ENCODE results near the gene XAF1.
"Not testable (repeated sequence)": the region's sequence is repeated elsewhere in the genome, so short reads cannot be mapped to it uniquely, and the experiment has no call there.

The XAF1 gene

DNA sequence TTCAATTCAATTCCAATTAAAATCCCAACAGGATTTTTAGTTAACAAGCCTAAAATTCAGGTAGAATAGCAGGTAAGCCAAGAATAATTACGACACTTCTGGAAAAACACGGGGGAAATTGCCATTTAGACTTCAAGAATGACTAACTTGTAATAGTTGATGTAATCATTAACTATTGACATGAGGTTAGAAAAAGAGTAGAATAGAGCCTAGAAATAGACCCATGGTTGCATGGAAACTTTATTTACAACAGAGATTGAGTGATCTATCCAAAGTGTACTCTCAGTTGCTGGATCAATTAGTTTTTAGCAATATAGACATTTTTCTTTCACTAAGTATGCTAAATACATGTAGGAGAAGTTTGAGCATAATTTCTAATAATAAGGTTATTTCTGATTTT lies 39.1 kb upstream of the XAF1 start:
- H3K4me1 ChIP-seq (ENCODE audit: low read length) = peaks cover 10% of the 10 kb centered on the region
- H3K4me2 ChIP-seq (ENCODE audit: low read length) = no peak overlapping the region
- H3K4me3 ChIP-seq (ENCODE audit: low read length) = no peak overlapping the region
- no peak overlapping the region for H2AFZ ChIP-seq (ENCODE audit: low read depth, low read length)
- no peaks in the 10 kb centered on the region for H3K36me3 ChIP-seq (replicated peaks; ENCODE audit: low read depth, low read length)
- no peaks in the 10 kb centered on the region for H3K79me2 ChIP-seq (ENCODE audit: low read length)
- H4K20me1 ChIP-seq (ENCODE audit: insufficient read depth, low read length) = no peaks in the 10 kb centered on the region
- H3K27me3 ChIP-seq (ENCODE audit: low read depth, low read length) = peaks cover 4% of the 10 kb centered on the region; the same call in 1 of the 2 replicates
- H3K9ac ChIP-seq (ENCODE audit: low read length) = no peak overlapping the region
- TF ChIP-seq CTCF (IDR thresholded peaks at IDR 0.05; ENCODE audit: low read depth, low read length) = no peak
- no peak for TF ChIP-seq EZH2phosphoT487 (IDR thresholded peaks at IDR 0.05; ENCODE audit: low read depth)
- H3K9me3 ChIP-seq (ENCODE audit: insufficient read depth, low read length) = no peaks in the 10 kb centered on the region
- H3K27ac ChIP-seq (ENCODE audit: low read length) = no peak overlapping the region

DNA sequence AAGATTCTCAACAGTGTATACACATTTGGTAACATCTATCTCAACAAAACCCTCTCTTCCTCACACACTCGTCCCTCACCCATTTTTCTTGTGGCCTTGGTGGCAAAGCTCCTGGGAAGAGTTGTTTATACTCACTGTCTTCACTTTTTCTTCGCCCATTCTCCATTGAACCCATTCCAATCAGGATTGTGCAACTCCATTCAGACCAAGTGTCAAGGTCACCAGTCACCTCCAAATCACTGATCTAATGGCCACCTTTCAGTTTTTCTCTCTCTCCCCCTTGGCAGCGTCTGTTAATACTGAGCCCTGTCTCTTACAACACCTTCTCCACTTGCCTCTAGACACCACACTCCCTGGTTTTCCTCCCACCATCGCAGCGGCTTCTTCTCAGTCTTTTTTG lies 34.1 kb upstream of the XAF1 start:
- no peak overlapping the region for H3K9ac ChIP-seq (ENCODE audit: low read length)
- no peak overlapping the region for H3K4me3 ChIP-seq (ENCODE audit: low read length)
- H3K36me3 ChIP-seq (replicated peaks; ENCODE audit: low read depth, low read length) = no peaks in the 10 kb centered on the region
- H3K9me3 ChIP-seq (ENCODE audit: insufficient read depth, low read length) = no peaks in the 10 kb centered on the region
- H3K79me2 ChIP-seq (ENCODE audit: low read length) = no peaks in the 10 kb centered on the region
- no peak overlapping the region for H2AFZ ChIP-seq (ENCODE audit: low read depth, low read length)
- no peak overlapping the region for H3K27ac ChIP-seq (ENCODE audit: low read length)
- H3K4me2 ChIP-seq (ENCODE audit: low read length) = no peak overlapping the region
- H4K20me1 ChIP-seq (ENCODE audit: insufficient read depth, low read length) = no peaks in the 10 kb centered on the region
- H3K27me3 ChIP-seq (ENCODE audit: low read depth, low read length) = peaks cover 4% of the 10 kb centered on the region; the same call in 1 of the 2 replicates
- TF ChIP-seq EZH2phosphoT487 (IDR thresholded peaks at IDR 0.05; ENCODE audit: low read depth) = no peak
- TF ChIP-seq CTCF (IDR thresholded peaks at IDR 0.05; ENCODE audit: low read depth, low read length) = no peak
- H3K4me1 ChIP-seq (ENCODE audit: low read length) = peaks cover 10% of the 10 kb centered on the region

DNA sequence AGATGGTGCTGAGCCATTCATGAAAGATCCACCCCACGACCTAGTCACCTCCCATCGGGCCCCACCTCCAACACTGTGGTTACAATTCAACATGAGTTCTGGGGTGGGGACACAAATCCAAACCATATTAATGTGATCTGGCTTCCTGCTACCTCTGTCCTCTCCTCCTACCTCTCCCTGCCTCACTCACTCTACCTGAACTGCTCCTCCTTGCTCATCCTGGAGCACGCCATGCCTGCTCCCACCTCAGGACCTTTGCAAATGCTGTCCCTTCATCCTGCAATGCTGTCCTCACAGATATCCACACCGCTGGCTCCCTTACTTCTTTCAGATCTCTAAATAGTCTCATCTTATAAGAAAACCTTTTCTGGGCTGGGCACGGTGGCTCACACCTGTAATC lies 31.8 kb upstream of the XAF1 start:
- Histone ChIP-seq H4K20me1 (ENCODE audit: insufficient read depth, low read length) (no peaks in the 10 kb centered on the region), H3K36me3 (replicated peaks; ENCODE audit: low read depth, low read length) (no peaks in the 10 kb centered on the region), H3K27ac (ENCODE audit: low read length) (no peak overlapping the region), H3K4me3 (ENCODE audit: low read length) (no peak overlapping the region), H2AFZ (ENCODE audit: low read depth, low read length) (no peak overlapping the region), H3K9ac (ENCODE audit: low read length) (no peak overlapping the region), H3K79me2 (ENCODE audit: low read length) (no peaks in the 10 kb centered on the region), H3K9me3 (ENCODE audit: insufficient read depth, low read length) (no peaks in the 10 kb centered on the region), H3K4me1 (ENCODE audit: low read length) (peaks cover 10% of the 10 kb centered on the region), H3K4me2 (ENCODE audit: low read length) (no peak overlapping the region), H3K27me3 (ENCODE audit: low read depth, low read length) (peaks cover 4% of the 10 kb centered on the region; the same call in 1 of the 2 replicates)
- TF ChIP-seq CTCF (IDR thresholded peaks at IDR 0.05; ENCODE audit: low read depth, low read length) (no peak), EZH2phosphoT487 (IDR thresholded peaks at IDR 0.05; ENCODE audit: low read depth) (no peak)

- Histone ChIP-seq H4K20me1 (ENCODE audit: insufficient read depth, low read length) (no peaks in the 10 kb centered on the region), H3K27ac (ENCODE audit: low read length) (no peak overlapping the region), H3K79me2 (ENCODE audit: low read length) (no peaks in the 10 kb centered on the region), H3K4me3 (ENCODE audit: low read length) (no peak overlapping the region), H2AFZ (ENCODE audit: low read depth, low read length) (no peak overlapping the region), H3K9me3 (ENCODE audit: insufficient read depth, low read length) (no peaks in the 10 kb centered on the region), H3K4me2 (ENCODE audit: low read length) (no peak overlapping the region), H3K36me3 (replicated peaks; ENCODE audit: low read depth, low read length) (no peaks in the 10 kb centered on the region), H3K27me3 (ENCODE audit: low read depth, low read length) (no peaks in the 10 kb centered on the region), H3K4me1 (ENCODE audit: low read length) (no peaks in the 10 kb centered on the region), H3K9ac (ENCODE audit: low read length) (no peak overlapping the region)
- TF ChIP-seq CTCF (IDR thresholded peaks at IDR 0.05; ENCODE audit: low read depth, low read length) (no peak), EZH2phosphoT487 (IDR thresholded peaks at IDR 0.05; ENCODE audit: low read depth) (no peak)
These were observed 26.3 kb upstream of the XAF1 start for GRCh38 chr17:6729531-6729930.

GRCh38 chr17:6746665-6747064 lies 9.2 kb upstream of the XAF1 start:
- not testable (repeated sequence) for H3K27me3 ChIP-seq (ENCODE audit: low read depth, low read length); H4K20me1 ChIP-seq (ENCODE audit: insufficient read depth, low read length); H3K79me2 ChIP-seq (ENCODE audit: low read length); H3K4me3 ChIP-seq (ENCODE audit: low read length); H3K4me2 ChIP-seq (ENCODE audit: low read length); H3K9me3 ChIP-seq (ENCODE audit: insufficient read depth, low read length); H3K36me3 ChIP-seq (replicated peaks; ENCODE audit: low read depth, low read length); H3K27ac ChIP-seq (ENCODE audit: low read length); H3K9ac ChIP-seq (ENCODE audit: low read length); H3K4me1 ChIP-seq (ENCODE audit: low read length); H2AFZ ChIP-seq (ENCODE audit: low read depth, low read length)

Data from OCI-LY3 (cell line).